GM18951 (cell line): ENCODE results near the gene PHYHD1.
"Not testable (repeated sequence)": the region's sequence is repeated elsewhere in the genome, so short reads cannot be mapped to it uniquely, and the experiment has no call there.

ENCODE experiments used
- POLR2A ChIP-seq: IDR thresholded peaks from 4 replicates; pipeline ENCODE4 v1.6.1; 2011; ENCODE audit warnings: mild to moderate bottlenecking; ENCODE audit not compliant: insufficient read length, insufficient read depth; ENCODE audit errors: extremely low read depth
- in situ Hi-C: fragments of 300-500 bp; cut with MboI; formaldehyde crosslinking; loops from one replicate; pipeline ENCODE4 v1.12.0; 2022; ENCODE audit warnings: low sequenced_read_pairs, mixed read lengths, inconsistent platforms; ENCODE audit not compliant: unreplicated experiment

Gene PHYHD1

DNA sequence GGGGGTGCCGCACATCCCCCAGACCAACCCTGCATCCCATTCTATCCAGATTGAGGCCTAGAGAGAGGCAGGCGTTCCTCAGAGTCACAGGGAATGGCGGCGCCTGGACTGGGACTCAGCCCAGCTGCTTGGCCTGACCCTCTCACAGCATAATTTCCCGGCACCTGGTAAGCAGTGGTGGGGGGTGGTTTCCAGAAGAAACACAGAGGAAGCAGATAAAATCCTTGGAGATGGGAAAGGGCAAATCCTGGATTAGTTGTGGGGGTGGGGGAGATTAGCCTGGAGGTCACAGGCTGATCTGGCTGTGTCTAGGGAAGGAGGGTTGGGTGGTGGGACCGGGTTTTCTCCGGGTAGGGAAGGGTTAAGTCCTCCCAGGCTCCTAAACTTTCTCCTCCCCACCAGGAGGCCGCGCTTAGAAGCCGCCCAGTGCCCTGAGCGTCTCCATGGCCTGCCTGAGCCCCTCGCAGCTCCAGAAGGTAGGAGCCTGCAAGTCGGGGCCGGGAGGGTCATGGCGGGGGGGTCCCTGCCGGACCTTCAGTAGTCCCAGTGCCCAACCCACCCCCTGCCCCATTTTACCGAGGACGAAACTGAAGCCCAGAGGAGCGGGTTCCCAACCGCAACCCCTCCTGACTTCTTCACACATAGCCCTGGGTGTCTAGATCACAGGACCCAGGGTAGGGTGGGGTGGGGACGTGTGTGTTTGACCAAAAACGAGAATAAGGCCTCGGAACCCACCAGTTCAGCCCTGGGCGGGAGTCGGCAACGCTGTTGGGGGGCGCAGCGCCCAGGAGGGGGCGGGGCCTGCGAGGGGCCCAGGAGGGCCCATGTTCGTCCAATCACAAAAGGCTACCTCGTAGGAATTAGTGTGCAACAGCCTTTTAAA, 1.3 kb downstream of the PHYHD1 start:
- in situ Hi-C loops: no loop called here
- no peak for TF ChIP-seq POLR2A

DNA sequence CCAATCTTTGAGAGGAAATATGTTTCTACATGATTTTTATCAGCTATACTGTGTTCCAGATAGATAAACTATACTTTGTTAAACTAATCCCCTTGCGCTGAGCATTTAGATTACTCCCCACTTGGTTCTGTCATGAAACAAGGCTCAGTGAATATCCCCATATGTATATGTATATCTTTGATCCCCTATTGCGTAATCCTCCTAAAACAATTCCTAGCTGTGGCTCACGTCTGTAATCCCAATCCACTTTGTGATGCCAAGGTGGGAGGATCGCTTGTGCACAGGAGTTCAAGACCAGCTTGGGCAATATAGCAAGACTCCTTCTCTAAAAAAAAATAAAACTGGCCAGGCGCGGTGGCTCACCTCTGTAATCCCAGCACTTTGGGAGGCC, 2.7 kb downstream of the PHYHD1 start:
- in situ Hi-C loops: no loop called here

DNA sequence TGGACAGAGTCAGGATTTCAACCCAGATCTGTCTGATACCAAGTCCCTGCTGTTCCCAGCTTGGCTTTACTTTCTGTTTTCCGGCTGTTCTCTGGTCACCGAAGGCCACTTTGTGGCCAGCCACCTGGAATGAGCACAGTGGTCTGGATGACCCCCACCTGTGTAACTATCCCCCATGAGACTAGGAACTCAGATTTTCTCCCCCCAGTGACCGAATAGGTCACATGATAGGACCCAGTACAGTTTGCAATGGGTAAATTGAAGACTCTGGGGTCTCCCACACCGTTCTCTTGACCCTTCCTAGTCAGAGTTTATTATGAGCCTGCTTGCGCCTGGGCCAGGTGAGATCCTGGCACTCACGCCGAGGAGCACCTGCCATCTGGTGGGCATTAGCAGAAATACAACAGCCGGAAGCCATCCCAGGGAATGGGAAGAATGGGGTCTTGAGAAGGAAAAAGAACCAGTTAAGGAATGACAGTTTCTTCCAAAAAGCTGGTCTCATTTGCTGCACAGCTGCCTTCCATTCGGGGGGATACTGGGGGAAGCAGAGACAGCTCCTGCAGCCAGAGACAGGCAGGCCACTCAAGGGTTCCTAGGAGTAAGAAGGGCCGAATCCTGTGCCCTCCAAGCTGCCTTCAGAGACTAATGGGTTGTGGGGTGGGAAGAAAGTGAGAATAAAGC, 7.1 kb downstream of the PHYHD1 start:
- in situ Hi-C loops: loop anchor here (5.0 kb wide), 1 partner anchor 66 kb away; no protein-coding TSS in a partner anchor
- no peak for TF ChIP-seq POLR2A

More for the DNA sequence above, 2.7 kb downstream of the PHYHD1 start:
- TF ChIP-seq POLR2A: no peak

DNA sequence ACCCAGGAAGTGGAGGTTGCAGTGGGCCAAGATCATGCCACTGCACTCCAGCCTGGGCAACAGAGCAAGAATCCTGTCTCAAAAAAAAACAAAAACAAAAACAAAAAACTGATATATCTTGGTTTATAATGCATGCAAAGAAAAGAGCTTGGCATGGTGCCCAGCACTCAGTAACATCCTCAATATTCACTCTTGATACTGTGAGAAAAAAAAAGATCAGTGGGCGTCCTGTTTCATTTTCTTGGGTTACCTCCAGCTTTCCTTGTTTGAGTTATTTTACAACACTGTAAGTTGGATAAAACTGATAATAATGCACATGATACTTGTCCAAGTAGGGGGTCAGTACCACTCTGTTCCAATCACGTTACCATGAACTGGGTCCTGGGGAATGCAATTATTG, 7.8 kb downstream of the PHYHD1 start:
- TF ChIP-seq POLR2A: no peak
- in situ Hi-C loops: loop anchor here (5.0 kb wide), 1 partner anchor 66 kb away; no protein-coding TSS in a partner anchor

DNA sequence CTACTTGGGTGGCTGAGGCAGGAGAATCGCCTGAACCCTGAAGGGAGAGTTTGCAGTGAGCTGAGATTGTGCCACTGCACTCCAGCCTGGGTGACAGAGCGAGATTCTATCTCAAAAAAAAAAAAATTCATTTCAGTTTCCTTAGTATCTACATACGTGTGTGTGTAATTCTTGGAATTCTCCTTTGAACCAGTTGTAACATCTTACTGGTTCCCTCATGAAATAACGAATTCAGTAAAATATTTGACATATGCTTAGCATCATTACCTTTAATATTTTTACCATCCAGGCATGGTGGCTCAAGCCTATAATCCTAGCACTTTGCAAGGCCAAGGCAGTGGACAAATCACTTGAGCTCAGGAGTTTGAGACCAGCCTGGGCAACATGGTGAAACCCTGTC, 8.8 kb downstream of the PHYHD1 start:
- in situ Hi-C loops: loop anchor here (5.0 kb wide), 1 partner anchor 67 kb away; no protein-coding TSS in a partner anchor
- TF ChIP-seq POLR2A: no peak

DNA sequence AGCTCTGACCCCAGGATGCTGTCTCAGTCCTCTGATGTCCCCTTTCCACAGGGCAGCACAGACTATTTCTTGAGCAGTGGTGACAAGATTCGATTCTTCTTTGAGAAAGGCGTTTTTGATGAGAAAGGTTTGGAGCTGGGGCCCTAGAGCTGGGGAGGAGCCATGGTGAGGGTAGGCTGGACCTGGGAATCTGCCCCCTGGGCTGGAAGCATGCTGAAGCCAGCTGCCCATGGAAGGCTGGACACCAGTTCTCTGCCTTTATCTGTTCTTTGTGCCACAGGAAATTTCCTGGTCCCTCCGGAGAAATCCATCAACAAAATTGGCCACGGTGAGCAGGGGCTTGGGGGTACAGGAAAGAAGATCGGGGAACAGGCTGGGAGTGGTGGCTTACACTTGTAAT, 12.9 kb downstream of the PHYHD1 start:
- TF ChIP-seq POLR2A: no peak
- in situ Hi-C loops: no loop called here

DNA sequence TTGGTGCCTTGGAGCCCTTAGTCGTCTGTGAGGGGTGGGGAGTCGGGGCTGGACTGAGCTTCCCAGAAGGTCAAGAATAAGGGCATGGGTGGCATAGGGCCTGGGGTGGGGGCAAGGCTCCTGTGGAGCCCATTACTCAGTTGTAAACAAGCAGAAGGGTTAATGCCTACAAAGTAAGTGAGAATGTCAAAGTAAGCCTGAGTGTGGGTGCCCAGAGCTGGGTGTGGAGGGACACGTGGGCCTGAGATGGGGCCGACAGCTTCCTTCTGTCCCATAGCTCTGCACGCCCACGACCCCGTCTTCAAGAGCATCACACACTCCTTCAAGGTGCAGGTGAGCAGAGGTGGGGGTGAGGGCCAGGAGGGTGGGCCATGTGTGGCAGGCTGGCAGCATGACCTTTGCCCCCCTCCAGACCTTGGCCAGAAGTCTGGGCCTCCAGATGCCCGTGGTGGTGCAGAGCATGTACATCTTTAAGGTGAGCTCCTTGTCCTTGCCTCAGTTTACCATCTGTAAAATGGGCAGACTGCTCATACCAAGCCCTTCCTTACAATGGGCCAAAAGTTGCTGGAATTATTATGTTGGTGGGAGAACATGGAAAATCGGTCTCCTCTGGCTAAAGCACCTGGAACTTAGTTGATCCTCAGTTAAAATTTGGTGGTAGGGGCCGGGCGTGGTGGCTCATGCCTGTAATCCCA, 15.5 kb downstream of the PHYHD1 start:
- in situ Hi-C loops: no loop called here
- no peak for TF ChIP-seq POLR2A

DNA sequence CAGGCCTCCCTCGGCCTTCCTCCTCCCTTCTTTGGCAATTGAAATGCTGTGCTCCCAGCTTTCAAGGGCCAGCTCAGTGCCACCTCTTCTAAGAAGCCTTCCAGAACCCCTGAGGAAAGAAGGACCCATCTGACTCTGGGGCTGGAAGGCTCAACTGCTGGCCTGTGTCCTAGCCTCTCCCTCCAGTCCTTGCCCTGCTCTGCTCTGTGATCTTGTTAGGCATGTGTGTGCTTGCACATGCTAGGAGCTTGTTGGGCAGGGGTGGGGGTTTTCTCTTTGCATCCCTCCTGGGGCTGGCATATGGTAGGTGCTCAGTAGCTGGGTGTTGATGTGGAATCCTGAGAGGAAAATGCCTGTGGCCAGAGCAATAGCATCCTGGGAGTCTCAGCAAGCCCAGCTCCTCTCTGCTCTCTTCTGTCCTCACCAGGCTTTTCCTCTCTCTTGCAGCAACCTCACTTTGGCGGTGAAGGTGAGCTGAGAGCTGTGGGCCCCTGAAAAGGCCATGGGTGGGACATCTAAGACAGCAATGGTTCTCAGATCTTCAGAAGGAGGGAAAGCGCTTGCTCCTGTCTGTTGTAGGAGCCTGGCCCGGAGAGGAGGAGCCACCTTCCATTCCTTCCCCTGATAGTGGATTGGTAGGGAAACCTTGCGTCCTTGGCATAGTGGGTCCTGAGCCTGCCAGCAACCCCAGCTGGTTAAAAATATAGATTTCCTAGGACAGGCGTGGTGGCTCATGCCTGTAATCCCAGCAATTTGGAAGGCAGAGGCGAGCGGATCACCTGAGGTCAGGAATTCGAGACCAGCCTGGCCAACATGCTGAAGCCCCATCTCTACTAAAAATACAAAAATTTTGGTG, 16.8 kb downstream of the PHYHD1 start:
- in situ Hi-C loops: no loop called here
- no peak for TF ChIP-seq POLR2A

DNA sequence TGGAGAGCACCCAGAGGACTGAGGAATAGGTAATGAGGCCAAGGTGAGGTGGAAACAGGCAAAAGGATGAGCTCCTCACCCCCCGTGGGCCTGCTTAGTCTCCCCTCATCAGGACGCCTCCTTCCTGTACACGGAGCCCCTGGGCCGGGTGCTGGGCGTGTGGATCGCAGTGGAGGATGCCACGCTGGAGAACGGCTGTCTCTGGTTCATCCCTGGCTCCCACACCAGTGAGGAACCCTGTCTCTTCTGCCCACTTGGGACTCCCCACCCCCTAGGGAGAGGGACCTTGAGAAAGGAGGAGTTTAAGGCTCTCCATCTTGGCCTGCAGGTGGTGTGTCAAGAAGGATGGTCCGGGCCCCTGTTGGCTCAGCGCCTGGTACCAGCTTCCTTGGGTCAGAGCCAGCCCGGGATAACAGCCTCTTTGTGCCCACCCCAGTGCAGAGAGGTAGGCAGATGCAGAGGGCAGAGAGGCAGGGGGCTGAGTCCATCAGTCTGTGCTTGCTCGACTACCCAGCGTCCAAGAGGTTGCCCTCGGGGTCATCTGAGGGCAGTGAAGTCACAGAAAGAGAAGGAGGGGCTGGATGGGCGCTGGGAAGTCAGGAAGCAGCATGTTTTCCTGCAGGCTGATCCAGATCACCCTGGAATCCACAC, 19.6 kb downstream of the PHYHD1 start:
- in situ Hi-C loops: no loop called here
- no peak for TF ChIP-seq POLR2A

DNA sequence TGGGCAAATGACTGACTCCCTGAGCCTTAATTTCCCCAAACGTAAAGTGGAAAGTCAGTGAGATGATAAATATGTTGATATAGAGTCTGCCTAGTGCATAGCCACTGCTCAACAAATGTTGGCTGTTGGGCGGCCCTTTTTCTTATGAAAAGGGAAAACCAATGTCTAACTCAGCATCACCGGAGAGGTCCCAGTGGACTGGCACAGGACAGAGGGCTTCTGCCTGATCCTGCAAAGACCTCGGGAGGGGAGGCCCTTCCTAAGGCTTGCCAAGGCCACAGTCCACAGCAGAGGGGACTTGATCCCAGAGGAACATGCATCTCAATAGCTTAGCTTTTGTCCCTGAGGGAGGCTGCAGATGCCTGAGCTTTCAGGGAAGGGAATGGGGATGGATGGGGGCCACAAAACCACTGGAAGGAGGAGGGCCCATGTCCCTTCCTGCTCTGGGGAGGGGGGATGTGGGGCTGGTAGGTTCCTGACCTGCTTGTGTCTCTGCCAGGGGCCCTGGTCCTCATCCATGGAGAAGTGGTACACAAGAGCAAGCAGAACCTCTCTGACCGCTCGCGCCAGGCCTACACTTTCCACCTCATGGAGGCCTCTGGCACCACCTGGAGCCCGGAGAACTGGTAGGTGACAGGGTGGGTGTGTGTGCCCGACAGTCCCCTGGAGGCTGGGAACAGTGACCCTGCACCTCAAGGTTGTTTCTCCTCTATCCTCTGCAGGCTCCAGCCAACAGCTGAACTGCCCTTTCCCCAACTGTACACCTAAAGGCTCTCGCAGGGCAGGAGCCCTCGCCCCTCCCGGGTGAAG, 20.4 kb downstream of the PHYHD1 start:
- in situ Hi-C loops: no loop called here
- TF ChIP-seq POLR2A: no peak

DNA sequence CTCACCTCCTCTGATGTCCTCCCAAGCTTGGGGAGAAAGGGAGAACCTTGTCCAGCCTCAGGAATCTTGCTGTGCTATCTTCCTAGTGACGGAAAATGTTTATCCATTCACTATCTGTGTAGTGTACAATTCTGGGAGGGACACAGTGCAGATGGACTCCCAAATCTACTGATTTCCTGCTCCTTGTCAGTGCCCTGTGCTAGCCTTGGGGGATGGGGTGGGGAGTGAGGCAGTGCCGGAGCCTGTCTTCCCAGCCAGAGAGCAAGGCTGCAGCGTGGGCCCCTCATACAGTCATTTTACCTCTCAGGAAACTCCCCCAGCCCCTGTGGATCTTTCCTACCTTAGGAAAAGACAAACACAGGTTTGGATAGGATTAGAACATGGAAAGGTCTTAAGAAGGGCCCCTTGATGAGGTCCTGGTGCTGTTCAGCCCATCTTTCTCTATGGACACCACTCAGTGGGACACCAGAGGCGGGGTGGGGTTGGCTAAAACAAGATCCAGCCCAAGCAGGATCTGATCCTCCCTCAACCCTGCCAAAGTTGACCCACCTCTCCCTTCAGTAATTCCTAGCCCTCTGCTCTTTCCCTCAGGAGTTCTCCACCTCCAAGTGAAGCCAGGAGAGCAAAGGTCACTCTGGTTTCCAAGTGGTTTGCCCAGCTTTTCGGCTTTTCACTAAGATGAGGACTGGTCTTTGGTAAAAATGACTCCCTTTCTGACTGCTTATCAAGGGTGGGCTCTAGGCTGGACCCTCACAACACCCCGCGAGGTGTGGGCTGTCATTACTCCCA, 23.2 kb downstream of the PHYHD1 start:
- TF ChIP-seq POLR2A: no peak
- in situ Hi-C loops: no loop called here

DNA sequence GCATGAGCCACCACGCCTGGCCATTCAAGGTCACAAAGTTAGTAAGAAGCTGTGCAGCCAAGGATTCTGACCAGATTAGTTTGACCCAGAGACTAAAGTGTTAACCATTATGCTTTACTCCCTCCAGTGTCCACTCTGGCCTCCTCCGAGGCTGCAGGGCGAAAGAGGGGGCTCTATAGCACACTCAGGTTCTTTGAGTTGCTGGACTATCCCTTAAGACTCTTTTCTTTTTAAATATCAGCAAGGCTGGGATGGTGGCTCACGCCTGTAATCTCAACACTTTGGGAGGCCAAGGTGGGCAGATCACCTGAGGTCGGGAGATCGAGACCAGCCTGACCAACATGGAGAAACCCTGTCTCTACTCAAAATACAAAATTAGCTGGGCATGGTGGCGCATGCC, 24.2 kb downstream of the PHYHD1 start:
- in situ Hi-C loops: not testable (repeated sequence)
